Measurements from ENCODE around the gene PHLPP1.

Gene PHLPP1

GRCh38 chr18:62942578-62942977 is 227.2 kb downstream of the PHLPP1 start:
- no peak for DNase-seq (ENCODE audit: low spot score)

- DNase-seq (ENCODE audit: low spot score): no peak
These were observed 229.1 kb downstream of the PHLPP1 start for GRCh38 chr18:62944454-62944853.

- no peak for DNase-seq (ENCODE audit: low spot score)
These were observed 233.4 kb downstream of the PHLPP1 start for GRCh38 chr18:62948788-62949187.

- no peak for DNase-seq (ENCODE audit: low spot score)
These were observed 234.9 kb downstream of the PHLPP1 start for GRCh38 chr18:62950246-62950645.

- no peak for DNase-seq (ENCODE audit: low spot score)
These were observed 237.5 kb downstream of the PHLPP1 start for GRCh38 chr18:62952807-62953206.

GRCh38 chr18:62953663-62954062 is 238.3 kb downstream of the PHLPP1 start:
- DNase-seq (ENCODE audit: low spot score): no peak

- DNase-seq (ENCODE audit: low spot score): no peak
These were observed 239.0 kb downstream of the PHLPP1 start for GRCh38 chr18:62954366-62954765.

GRCh38 chr18:62957885-62958472 is 242.6 kb downstream of the PHLPP1 start:
- peak; percentile 46 for DNase-seq (ENCODE audit: low spot score)

GRCh38 chr18:62959481-62959880 is 244.1 kb downstream of the PHLPP1 start:
- DNase-seq (ENCODE audit: low spot score): no peak

GRCh38 chr18:62963507-62963906 is 248.2 kb downstream of the PHLPP1 start:
- DNase-seq (ENCODE audit: low spot score): no peak

- no peak for DNase-seq (ENCODE audit: low spot score)
These were observed 249.1 kb downstream of the PHLPP1 start for GRCh38 chr18:62964432-62964831.

- DNase-seq (ENCODE audit: low spot score): no peak
These were observed 251.7 kb downstream of the PHLPP1 start for GRCh38 chr18:62967089-62967488.

- no peak for DNase-seq (ENCODE audit: low spot score)
These were observed 258.3 kb downstream of the PHLPP1 start for GRCh38 chr18:62973689-62974088.

GRCh38 chr18:62974388-62974787 is 259.0 kb downstream of the PHLPP1 start:
- DNase-seq (ENCODE audit: low spot score): no peak

- no peak for DNase-seq (ENCODE audit: low spot score)
These were observed 259.8 kb downstream of the PHLPP1 start for GRCh38 chr18:62974928-62975675.

- no peak for DNase-seq (ENCODE audit: low spot score)
These were observed 260.4 kb downstream of the PHLPP1 start for GRCh38 chr18:62975785-62976184.

GRCh38 chr18:62976227-62976626 is 260.9 kb downstream of the PHLPP1 start:
- DNase-seq (ENCODE audit: low spot score): no peak

- DNase-seq (ENCODE audit: low spot score): no peak
These were observed 262.2 kb downstream of the PHLPP1 start for GRCh38 chr18:62977512-62977911.

GRCh38 chr18:62978251-62979049 is 263.1 kb downstream of the PHLPP1 start:
- DNase-seq (ENCODE audit: low spot score): no peak

GRCh38 chr18:62979176-62979575 is 263.8 kb downstream of the PHLPP1 start:
- DNase-seq (ENCODE audit: low spot score): no peak

- DNase-seq (ENCODE audit: low spot score): no peak
These were observed 264.6 kb downstream of the PHLPP1 start for GRCh38 chr18:62979900-62980299.

GRCh38 chr18:62981566-62981965 is 266.2 kb downstream of the PHLPP1 start:
- DNase-seq (ENCODE audit: low spot score): no peak

Data from CD4-positive, alpha-beta T cell treated with Interleukin-2 at 100 ng/mL for 4 hours (primary cell).